Panc1 (cell line): ENCODE measurements around the gene LHPP.

Source experiments
- POLR2AphosphoS5 ChIP-seq: IDR thresholded peaks from 2 replicates; pipeline ENCODE4 v1.6.1; 2012; ENCODE audit warnings: mild to moderate bottlenecking, low read depth, low read length, moderate library complexity
- SIN3A ChIP-seq: IDR thresholded peaks from 2 replicates; pipeline ENCODE4 v1.6.1; 2012; ENCODE audit warnings: low read depth, mild to moderate bottlenecking, low read length, moderate library complexity, borderline replicate concordance; ENCODE audit not compliant: insufficient read depth
- TCF7L2 ChIP-seq: IDR thresholded peaks from 2 replicates; pipeline ENCODE4 v1.6.1; 2011; ENCODE audit warnings: mild to moderate bottlenecking, low read depth, low read length, inconsistent platforms
- TF ChIP-seq, protein P1 (sequence below): fragments of 450-650 bp; IDR thresholded peaks from 2 replicates; pipeline ENCODE4 v1.5.1; 2017; ENCODE audit warnings: mild to moderate bottlenecking
- TF ChIP-seq, protein P2 (sequence below), 2 experiments: IDR thresholded peaks; 2 replicates each; pipeline ENCODE4 v1.6.1; 2011 to 2012; ENCODE audit warnings: low read depth in 2 of 2, control low read depth in 1 of 2, low read length in 1 of 2, mild to moderate bottlenecking in 1 of 2, moderate library complexity in 1 of 2; ENCODE audit not compliant: insufficient read depth in 1 of 2

DNA sequence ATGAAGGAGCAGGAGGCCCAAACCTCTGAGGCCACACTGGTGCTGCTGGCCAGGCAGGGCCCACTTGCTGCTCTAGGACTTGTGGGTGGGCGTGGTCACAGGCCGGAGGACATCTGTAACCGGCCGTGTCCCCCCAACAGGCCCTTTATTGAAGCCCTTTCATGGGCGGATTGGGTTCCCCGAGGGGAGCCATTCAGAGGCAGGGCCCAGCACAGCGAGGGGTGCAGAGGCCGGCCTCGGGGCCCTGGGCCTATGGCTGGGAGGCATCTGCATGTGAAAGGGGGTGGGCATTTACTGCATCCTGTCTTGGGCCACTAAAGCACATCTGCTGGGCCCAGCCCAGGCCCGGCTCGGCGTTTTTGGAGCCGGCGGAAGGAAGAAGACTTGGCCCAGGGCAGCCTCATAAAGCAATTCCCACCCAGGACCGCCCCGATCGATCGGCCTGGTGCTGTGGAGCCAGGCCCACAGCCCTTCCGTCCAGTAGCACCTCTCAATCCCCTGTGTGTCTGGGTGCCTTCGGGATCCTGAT is 8.4 kb downstream of the LHPP start:
- TF ChIP-seq, protein P1, sequence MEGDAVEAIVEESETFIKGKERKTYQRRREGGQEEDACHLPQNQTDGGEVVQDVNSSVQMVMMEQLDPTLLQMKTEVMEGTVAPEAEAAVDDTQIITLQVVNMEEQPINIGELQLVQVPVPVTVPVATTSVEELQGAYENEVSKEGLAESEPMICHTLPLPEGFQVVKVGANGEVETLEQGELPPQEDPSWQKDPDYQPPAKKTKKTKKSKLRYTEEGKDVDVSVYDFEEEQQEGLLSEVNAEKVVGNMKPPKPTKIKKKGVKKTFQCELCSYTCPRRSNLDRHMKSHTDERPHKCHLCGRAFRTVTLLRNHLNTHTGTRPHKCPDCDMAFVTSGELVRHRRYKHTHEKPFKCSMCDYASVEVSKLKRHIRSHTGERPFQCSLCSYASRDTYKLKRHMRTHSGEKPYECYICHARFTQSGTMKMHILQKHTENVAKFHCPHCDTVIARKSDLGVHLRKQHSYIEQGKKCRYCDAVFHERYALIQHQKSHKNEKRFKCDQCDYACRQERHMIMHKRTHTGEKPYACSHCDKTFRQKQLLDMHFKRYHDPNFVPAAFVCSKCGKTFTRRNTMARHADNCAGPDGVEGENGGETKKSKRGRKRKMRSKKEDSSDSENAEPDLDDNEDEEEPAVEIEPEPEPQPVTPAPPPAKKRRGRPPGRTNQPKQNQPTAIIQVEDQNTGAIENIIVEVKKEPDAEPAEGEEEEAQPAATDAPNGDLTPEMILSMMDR = no peak
- TF ChIP-seq TCF7L2 (no peak), SIN3A (no peak), POLR2AphosphoS5 (no peak)
- TF ChIP-seq, protein P2, sequence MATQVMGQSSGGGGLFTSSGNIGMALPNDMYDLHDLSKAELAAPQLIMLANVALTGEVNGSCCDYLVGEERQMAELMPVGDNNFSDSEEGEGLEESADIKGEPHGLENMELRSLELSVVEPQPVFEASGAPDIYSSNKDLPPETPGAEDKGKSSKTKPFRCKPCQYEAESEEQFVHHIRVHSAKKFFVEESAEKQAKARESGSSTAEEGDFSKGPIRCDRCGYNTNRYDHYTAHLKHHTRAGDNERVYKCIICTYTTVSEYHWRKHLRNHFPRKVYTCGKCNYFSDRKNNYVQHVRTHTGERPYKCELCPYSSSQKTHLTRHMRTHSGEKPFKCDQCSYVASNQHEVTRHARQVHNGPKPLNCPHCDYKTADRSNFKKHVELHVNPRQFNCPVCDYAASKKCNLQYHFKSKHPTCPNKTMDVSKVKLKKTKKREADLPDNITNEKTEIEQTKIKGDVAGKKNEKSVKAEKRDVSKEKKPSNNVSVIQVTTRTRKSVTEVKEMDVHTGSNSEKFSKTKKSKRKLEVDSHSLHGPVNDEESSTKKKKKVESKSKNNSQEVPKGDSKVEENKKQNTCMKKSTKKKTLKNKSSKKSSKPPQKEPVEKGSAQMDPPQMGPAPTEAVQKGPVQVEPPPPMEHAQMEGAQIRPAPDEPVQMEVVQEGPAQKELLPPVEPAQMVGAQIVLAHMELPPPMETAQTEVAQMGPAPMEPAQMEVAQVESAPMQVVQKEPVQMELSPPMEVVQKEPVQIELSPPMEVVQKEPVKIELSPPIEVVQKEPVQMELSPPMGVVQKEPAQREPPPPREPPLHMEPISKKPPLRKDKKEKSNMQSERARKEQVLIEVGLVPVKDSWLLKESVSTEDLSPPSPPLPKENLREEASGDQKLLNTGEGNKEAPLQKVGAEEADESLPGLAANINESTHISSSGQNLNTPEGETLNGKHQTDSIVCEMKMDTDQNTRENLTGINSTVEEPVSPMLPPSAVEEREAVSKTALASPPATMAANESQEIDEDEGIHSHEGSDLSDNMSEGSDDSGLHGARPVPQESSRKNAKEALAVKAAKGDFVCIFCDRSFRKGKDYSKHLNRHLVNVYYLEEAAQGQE (IDR thresholded peaks at IDR 0.05; ENCODE audit: insufficient read depth in 1 of 2, low read depth in 2 of 2, low read length in 1 of 2) = no peak
